OCI-M2 (cell line): ENCODE data around the gene PATJ.
"Not testable (repeated sequence)": the region's sequence is repeated elsewhere in the genome, so short reads cannot be mapped to it uniquely, and the experiment has no call there.

Source experiments
- DNase-seq: peaks from one replicate; lab custom pipeline; 2025; ENCODE audit not compliant: unreplicated experiment; lab: John Stamatoyannopoulos, UW

Gene PATJ

DNA sequence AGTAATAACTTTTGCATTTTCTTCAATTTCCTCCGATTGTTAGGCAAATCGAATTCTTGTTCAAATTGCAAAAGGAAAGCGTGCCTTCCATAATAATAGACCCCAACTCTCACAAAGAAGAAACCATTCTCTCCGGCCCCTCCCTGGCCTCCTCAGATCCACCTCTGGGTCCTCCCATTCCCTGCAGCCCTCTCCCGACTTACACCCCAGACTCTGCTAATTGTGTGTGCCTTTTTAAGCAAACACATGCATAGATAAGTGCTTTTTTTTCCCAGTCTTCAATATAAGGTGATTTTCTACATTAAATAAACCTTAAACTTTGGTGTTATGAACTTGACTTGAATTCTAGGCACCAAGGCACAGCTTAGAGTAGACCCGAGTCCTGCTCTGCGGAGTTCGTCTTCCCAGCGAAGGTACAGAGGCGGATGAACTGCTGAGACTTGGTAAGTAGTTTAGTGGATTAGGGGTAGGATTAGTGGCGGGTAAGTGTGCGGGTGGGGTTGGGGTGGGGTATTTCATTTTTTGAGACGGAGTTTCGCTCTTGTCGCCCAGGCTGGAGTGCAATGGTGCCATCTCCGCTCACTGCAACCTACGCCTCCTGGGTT is 453.9 kb downstream of the PATJ start:
- no peak for DNase-seq

GRCh38 chr1:62198069-62198780 is 455.9 kb downstream of the PATJ start:
- no peak for DNase-seq

DNA sequence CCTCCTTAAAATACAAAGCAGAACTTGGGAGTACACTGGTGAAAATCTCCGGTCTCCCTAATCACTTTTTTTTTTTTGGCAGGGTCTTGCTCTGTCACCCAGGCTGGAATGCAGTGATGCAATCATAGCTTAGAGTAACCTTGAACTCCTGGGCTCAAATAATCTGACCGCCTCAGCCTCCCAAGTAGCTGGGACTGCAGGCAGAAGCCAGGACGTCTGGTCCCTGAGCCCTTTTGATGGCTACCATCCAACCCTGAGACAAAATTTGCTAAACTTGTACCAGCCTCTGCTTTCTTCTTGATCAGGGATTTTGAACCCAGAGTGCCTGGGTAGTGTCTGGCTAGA is 456.5 kb downstream of the PATJ start:
- no peak for DNase-seq

GRCh38 chr1:62207187-62207586 is 464.9 kb downstream of the PATJ start:
- no peak for DNase-seq

- DNase-seq = no peak
Observed at GRCh38 chr1:62208087-62208486, 465.8 kb downstream of the PATJ start.

DNA sequence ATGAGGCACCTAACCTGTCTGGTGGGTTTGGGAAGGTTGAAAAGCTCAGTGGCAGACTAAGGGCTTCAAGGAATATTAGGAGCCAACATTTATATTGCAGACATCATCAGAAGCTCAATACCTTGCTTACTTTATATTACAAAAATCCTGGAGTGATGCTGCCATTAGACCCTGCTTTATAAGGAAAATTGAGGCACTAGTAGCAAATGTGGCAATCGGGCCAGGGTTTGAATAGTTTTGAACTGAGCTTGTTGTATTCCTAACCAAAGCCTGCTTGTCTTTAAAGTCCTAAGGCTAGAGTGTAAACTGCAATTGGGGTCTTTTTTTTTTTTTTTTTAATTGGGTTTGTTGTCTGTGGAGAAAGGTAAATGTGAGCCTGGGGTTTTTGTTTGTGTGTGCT is 466.7 kb downstream of the PATJ start:
- no peak for DNase-seq

GRCh38 chr1:62209931-62210595 is 467.8 kb downstream of the PATJ start:
- no peak for DNase-seq

DNA sequence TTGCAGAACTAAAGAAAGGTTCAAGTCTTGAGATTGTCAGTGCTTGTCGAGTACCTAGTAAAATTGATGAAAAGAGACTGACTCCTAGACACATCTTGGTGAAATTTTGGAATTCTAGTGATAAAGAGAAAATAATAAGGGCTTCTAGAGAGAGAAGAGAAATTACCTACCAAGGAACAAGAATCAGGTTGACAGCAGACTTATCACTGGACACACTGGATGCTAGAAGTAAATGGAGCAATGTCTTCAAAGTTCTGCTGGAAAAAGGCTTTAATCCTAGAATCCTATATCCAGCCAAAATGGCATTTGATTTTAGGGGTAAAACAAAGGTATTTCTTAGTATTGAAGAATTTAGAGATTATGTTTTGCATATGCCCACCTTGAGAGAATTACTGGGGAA is 468.7 kb downstream of the PATJ start:
- no peak for DNase-seq

GRCh38 chr1:62212411-62212810 is 470.1 kb downstream of the PATJ start:
- no peak for DNase-seq

- no peak for DNase-seq
Observed at GRCh38 chr1:62213075-62213914, 471.0 kb downstream of the PATJ start.

DNA sequence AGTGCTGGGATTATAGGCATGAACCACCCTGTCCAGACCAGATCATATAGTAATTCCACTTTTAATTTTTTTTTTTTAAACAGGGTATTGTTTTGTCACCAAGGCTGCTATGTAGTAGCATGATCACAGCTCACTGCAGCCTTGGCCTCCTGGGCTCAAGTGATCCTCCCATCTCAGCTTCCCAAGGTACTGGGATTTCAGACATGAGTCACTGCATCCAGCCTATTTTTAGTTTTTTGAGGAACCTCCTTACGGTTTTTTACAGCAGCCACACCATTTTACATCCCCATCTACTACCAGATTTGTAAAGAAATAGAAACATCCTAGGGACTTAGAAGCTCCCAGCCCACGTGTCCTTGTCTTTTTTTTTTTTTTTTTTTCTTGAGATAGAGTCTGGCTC is 476.3 kb downstream of the PATJ start:
- DNase-seq = no peak

DNA sequence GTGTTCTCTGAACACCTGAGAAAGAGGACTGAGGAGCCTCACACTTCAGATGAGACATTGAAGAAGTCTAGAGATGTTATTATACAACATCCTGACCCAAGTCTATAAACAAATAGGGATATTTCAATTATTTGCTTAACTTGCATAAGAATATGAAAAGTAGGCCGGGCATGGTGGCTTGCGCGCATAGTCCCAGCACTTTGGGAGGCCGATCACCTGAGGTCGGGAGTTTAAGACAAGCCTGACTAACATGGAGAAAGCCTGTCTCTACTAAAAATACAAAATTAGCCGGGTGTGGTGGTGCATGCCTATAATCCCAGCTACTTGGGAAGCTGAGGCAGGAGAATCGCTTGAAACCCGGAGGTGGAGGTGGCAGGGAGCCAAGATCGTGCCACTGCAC is 478.2 kb downstream of the PATJ start:
- not testable (repeated sequence) for DNase-seq

DNA sequence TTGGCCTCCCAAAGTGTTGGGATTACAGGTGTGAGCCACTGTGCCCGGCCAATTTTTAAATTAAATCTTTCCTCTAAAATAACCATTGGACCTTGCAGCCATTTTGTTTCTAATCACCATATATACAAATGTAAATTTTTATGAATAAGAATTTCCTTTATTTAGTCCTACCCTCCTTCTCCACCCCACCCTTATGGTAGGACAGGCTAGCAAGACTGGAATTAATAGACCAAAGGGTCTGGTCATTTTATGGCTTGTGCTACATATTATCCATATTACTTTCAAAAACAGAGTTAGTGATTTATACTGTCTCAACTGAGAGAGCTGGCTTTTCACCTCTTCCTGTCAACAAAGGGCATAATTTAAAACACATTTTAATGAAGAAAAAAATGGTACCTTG is 478.9 kb downstream of the PATJ start:
- DNase-seq = no peak

GRCh38 chr1:62222321-62222720 is 480.0 kb downstream of the PATJ start:
- DNase-seq = no peak

GRCh38 chr1:62224182-62224581 is 481.9 kb downstream of the PATJ start:
- DNase-seq = no peak

DNA sequence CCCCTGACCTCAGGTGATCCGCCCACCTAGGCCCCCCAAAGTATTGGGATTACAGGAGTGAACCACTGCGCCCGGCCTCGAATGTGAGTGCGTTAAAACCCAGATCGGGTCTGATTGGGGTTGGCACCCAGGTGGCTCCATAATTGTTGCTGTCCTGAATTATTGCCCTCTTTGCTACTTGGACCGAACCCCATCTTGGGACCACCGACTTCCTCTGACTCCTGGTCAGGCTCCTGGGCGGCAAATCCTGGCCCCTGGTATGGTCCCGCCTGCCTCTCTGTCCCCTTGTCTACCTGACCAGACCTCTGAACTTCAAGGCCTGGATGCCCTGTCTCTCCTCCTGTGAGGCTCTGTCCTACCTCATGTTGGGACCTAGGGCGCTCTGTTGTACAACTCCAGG is 485.2 kb downstream of the PATJ start:
- no peak for DNase-seq
